GM18909 (cell line): ENCODE data around the gene KCNQ1OT1.

Experiments used
- ATAC-seq: cut with Tn5 transposase; IDR thresholded peaks from one replicate; pipeline ENCODE4 v1.9.1; 2021; ENCODE audit warnings: mild to moderate bottlenecking; ENCODE audit not compliant: unreplicated experiment, poor library complexity

The KCNQ1OT1 gene

DNA sequence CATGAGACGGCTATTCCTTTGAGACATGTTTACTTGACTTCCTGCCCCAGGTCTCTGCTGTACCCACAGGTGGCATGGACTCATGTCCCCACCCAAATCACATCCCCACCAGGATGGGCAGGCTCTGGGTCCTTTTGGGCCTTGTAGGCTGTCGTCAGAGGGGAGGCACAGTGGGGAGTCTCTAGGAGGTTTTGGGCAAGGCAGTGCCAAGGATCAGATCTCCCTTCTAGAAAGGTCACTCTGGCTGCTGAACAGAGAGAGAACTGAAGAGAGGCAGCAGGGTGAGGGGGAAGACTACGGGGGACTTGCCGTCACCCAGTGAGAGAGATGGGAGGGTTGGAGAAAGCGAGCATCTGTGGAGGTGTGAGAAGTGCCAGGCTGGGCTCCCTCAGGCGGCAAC lies 4.6 kb upstream of the KCNQ1OT1 start:
- ATAC-seq: no peak

DNA sequence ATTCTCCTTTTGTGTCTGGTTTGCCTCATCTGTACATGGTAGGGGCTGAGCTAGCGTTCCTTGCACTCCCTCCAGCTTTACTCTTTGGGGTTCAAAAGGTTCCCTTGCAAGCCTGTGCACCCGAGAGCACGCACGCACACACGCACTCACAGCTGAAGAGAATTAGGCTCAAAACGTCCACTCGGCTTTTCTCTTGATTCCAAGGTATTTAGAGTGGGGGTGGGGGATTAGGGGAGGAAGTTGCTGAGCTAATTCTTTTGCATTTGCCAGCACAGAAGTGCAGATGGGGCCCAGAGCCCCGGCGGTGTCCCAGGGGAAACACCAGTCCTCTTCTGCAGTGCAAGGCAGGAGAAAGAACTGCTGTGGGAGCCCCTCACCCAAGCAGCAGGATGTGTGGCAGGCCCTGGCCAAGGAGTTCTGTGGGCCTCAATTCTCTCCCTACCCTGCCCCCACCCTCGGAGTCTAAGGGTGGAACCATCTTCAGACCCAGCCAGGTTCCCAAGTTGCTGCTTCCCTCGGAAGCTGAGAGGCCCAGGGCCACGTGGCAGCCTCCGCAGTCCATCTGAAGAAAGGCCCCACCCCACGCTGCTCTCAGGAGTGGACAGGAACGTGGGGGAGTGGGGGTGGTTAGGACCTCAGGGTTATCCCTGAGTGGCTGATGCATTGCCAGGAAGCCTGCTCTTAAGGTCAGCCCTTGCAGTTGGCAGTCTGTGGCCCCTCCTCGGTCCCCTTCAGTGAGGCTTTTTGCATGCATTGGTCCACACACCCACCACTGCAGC lies 3.8 kb upstream of the KCNQ1OT1 start:
- no peak for ATAC-seq

DNA sequence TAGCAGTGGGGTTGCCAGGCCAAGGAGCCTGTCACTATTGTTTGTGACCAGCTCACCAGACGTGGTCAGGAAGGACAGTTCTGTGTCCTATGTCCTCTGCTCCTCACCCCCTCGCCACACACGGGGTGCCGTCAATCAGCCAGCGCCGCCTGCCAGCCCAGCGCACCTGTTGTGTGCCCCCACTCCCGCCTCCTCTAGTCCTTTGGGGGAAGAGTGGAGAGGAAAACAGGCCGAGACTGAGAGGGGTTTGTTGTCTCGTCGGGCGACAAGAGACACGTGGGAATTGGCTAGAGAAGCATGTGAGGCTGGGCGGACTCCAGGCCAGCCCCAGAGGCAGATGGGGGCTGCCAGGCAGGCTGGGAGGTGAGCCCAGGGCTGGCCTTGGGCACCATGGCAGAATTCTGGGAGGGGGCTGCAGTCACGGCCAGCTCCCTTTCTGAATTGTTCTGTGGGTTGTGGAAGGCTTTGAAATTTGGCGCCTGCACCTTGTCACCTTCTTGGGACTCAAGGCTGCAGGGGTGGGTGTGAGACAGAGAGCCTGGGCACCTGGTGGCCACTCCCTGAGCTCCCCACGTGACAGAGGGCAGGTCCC lies 3.1 kb upstream of the KCNQ1OT1 start:
- ATAC-seq: no peak

DNA sequence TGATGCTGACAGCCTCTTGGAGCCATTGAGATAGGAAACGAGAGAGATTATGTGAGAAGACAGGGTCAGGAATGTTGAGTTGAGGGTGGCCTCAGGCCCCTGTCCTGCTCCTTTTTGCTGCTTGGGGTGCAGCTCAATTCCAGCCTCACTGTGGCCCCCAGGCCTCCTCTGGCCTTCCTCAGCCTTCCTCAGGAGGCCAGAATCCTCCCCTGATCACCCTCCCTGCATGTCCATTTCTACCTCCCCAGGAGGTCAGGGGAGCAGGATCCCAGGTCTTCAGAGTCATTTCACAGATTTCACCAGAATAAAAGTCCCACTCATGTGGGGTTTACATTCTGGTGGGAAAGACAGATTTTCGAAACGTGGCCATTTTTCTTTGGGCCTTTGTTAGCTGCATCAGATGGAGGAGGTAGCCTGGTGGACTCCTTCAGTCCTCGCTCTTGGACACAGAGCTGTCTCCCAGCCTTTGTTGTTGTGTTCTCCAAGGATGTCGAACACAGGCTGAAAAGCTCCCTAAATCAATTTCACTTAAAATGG lies 2.2 kb upstream of the KCNQ1OT1 start:
- ATAC-seq: no peak

DNA sequence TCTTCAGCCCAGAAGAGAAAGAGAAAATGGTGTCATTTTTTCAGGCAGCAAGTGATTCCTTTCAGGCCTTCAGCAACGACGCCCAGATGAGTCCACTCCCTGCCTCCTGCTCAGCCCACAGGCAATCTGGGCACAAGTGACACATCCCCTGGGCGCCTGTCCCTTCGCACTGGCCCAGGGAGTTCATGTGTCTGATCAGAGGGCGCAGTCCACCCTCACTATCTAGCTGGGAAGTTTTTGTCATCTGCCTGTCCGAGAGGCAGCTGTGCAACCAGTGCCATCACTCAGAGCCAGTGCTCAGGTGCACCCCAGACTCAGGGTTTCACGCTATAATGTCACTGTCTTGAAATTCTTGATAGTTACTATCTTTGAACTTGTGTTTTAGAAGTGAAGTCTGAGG lies 1.4 kb upstream of the KCNQ1OT1 start:
- ATAC-seq: no peak

DNA sequence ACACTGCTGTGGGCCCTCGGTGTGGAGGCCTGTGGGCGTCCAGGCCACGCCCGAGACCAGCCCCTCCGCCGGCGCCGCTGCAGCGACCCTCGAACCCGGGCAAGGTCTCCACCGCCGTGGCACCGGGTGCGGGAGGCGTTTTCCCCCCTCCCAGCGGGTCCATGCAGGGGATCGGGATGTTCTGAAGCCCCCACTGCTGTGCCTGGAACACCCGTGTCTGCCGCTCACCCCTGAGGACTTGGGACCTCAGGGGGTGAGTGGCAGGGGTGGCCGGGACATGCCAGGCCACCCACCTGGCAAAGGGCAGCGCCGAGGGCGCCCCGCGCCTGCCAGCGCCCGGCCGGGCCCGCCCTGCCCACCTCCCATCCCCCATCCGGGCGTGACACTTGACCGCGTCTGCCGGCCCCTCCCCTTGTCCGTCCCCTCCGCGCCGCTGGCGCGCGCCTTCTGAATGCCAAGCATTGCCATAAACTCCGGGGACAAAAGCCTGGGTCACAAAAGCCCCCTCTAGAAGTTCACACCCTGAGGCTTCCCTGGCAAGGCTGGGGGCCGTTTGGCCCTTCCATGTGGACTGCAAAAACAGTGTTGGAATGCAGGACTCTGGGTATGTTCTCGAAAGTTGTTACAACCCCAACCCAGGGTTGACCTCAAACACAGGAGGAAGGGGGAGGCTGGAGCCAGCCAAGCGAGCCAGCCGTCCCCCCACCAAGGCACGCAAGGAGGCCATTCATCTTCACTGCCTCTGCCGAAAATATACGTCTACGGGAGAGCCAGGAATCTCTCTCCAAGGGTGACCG lies 819 bp upstream of the KCNQ1OT1 start:
- no peak for ATAC-seq

DNA sequence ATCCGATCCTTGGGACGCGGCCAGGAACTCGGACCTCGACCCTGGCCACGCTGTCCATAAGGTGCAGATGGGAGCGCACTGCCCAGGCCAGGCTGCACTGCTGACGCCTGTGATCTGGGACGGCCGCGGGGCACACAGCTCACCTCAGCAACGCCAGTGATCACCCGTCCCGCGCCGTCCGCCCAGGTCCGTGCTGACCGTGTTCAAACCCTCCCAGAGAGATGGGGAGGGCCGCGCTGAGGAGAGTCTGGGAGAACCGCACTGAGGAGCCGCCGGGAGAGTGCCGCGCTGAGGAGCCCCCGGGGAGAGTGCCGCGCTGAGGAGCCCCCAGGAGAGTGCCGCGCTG lies 636 bp downstream of the KCNQ1OT1 start:
- no peak for ATAC-seq

DNA sequence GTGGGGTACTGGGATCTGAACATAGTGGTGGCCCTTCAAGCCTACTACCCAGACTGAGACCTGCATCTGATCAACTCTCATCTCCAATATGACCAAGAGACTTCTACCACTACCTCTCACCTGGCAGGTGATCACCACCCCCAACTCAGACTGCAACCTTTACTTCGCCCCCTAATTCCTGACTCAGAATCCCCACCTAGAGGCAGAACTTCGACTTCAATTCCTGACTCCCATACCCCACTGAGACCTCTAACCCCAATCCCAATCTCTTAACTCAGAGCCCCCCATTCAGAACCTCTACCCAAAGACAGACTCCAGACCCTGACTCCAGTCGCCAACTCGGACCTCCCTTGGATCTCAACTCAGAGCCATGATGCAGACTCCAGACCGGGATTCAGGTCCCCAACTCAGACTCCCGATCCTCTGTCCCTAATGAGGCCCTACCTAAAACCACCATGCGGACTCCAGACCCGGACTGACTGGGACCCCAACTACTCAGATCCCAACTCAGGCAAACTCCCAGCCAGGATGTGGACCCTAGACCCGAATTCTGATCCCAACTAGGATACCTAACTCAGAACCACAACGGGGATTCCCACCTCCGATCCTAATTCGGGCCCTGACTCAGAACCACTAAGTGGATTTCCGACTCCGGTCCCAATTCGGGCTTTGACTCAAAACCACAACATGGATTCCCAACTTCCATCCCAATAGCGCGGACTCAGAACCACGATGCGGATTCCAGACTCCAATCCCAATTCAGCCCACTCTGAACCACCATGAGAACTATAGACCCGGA lies 1.2 kb downstream of the KCNQ1OT1 start:
- no peak for ATAC-seq

DNA sequence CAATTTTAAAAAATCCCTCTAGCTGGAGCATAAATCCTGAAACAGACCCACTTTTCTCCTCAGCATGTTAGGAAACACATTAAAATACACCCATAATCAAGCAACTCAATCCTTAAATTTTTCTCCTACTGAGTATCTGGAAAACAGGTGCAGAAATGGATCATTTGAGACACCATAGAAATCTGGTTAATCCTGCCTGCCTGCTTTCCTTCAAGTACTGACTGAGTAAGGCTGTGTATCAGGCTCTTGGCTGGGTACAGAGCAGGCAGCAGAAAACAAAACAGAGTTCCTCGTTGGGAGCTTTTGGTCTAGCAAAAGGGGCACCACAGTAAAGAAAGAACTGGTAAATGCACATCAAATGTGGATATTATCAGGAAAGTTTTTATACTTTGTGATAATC lies 1.9 kb downstream of the KCNQ1OT1 start:
- ATAC-seq: no peak

DNA sequence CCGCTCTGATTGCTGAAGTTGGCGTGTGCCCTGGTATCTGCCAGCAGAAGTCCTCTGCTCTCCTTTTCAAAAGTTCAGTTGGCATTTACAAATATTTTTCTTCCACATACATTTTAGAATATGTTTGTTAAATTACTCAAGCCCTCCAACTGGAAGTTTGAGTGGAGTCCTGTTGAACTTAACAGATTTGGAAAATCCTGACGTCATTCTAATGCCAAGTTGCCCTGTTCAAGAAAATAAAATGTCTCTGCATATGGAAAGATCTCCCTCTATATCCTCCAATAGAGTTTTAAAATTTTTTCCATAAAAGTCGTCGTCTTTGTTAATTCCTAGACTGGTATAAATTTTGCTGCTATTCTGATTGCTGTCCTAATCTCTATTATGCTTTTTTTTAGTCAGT lies 3.3 kb downstream of the KCNQ1OT1 start:
- ATAC-seq: no peak

DNA sequence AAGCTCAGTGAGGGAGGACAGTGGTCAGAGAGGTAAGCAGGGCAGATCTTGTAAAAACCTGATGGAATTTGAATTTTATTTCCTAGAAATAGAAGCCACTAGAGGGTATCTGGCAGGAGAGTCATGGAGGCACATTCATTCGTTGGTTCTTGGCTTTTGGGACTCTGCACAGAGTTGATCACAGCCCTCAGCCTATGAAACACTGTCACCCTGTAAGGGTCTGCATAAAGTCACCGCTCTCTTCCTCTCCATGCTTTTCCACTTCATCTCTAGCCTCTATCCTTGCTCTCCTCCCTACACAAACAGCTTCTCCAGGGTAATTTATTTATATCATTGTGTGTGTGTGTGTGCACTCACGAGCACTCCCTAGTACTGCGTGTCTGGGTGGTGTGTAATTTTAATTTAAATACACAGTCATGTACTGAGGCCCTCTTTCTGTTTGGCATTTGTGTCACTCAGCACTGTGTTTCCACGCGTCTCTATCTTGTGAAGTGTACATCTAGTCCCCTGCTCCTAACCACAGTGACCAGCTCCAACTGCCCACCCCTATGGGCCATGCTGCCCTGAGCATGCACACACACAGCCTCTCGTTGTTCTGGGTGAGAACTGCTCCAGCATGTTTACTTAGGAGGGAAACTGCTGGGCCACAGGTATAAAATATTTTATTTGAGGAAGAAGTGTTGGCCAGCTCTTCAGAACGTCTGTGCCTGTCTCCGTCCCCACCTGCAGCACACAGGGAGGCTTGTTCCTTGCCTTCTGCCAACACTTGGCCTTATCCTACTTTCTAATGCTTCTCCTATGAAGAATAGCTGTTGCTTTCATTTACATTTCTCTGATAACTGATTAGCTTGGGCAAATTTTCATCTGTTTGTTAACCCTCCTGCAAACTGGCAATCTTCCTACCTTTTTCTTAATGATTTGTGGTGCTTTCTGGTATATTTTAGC lies 4.5 kb downstream of the KCNQ1OT1 start:
- ATAC-seq: no peak

DNA sequence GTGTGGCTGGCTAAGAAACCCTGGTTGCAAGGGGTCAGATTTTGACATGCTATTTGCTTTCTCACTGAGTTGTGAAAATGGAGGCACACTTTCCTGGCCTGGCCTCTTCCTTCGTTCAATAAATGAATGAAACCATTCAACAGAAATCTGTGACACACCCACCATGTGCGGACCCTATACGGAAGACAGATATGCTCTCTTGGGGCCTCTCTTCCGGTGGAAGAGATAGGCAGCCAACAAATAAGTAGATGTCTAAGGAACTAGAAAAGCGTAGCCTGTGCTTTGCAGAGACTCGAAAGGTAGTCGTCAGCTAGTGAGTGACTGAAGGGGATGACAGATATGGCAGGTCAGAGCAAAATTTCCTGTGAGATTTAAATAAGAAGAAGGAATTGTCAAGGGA lies 5.3 kb downstream of the KCNQ1OT1 start:
- ATAC-seq: no peak

DNA sequence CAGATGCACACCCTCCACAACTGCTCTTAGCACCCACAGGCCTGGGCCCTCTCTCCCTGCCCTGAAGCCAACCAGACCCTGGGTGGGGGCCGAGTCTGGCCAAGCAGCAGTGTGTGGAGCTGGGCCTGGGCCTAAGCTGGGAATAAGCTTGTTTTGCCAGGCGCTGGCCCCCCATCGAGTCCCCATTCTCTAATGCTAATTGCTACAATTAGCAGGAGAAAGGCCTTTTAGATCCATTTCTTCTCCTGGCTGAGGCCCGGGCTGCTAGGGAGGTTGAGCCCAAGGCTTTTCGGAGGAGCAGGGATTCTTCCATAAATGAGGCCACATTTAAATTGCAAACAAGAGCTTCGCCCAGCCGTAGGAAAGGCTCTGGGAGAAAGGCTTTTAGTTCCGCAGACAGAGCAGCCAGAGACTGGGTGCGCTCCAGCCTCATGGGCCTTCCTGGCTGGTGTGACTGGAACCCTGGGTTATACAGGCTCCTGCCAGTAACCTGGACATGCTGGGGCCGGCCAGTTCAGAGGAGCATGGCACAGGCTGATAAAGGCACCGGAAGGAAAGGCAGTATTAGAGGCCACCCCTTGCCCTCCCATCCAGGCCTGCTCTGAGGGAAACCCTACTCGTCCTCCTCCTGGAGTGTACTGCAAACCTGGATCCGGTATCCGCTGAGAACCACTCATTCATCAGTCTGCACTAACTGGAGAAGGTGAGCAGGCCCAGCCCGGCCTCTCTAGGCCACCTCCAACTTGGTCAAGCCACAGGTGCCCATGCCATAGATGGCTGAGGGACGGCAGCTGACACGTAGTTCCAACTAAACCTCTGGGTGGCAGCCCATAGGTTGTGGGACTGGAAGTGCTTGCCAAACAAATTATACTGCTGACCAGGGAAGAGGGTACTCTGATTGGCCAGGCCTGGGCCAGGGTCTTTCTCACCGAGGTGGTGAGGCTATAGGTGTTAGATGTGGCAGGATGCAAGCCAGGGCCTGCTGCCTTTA lies 6.2 kb downstream of the KCNQ1OT1 start:
- ATAC-seq: no peak

DNA sequence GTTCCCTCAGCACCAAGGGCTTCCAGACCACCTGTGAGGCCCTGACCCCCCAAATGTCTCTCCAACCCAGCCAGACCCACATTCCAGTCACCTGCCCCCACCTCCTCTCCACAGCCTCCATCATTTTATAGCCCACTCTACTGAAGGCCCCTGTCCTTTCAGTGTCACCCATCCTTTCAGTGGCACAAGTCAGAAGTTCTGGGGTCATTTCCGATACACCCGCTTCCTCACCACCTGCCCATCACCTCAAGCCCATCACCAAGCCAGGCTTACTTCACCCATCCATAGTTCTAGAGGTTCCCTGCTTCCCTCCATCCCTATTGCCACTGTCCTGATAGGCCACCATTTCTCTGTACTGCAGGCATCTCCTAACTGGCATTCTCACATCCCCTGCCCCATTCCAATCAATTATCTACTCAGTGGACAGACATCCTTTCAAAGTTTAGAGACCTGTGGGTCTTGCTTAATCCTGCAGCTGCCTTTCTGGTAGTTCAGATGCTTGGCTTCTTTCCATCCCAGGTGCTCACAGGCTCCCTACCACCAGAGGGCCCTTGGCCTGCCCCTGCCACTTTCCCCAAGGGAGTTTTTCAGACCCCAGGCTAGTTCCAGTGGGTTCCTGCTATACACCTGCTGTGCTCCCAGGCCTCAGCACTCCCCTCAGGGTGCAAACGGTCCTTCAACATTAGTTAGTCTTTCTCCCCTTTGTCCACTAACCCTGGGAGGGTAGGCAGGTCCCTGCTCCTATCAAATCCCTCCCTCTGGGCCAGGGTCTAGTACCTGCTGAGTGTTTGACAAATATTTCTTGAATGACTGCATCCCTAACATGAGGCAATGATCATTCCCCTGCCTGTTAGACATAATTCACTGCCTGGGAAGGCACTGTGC lies 7.6 kb downstream of the KCNQ1OT1 start:
- ATAC-seq: no peak

DNA sequence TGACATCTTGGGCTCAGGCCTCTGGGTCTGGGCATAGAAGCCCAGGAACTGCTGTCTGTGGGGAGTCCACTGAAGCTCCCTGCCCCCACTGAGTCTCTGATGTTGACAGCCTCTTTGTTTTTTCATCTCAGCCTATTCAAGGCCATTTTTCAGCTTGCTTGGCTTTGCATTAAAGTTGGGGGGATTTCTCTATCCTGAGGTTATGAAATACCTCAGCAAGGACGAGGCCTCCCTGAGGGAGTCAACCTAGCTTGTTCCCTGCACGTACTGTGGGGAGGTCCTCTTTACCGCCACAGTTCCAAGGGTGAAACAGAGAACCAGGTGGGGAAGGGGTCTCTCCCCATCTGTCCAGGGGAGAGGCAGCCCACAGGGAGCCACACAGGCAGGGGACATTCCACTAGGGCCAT lies 8.4 kb downstream of the KCNQ1OT1 start:
- no peak for ATAC-seq

DNA sequence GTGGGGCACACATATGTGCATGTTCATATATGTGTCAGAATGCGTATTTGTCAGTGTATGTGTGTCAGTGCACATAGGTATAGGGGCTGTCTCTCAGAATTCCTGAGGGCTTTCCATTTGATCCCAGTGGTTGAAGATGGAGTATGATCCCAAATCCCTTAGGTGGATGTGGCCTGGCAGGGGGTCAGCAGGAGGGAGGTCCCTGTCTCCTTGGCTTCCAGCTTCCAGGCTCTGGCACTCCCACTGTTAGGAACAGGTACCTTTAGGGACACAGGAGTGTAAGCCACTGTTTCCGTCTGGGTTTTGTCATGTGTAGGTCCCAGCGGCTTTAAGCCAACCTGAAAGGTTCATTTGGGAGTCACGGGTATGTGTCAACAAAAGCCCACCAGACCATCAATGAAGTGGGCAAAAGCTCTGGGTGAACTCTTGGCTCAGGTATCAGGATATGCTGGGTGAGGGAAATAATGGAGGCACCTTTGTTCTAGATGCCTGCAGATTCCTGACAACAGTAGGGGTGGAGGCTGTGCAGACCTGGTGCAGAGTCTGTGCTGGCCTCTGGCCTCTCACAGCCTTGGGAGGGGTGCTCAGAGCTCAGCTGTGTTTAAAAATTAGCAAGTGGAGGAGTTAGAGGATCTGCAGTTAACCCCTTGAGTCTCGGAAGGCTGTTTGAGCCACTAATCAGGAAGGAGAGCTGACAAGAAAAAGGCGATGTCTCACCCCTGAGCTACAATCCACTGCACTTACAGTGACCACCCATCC lies 9.0 kb downstream of the KCNQ1OT1 start:
- no peak for ATAC-seq
